ENCODE results near the gene CORO2B.

CORO2B gene

GRCh38 chr15:68554721-68555678 is 23.8 kb upstream of the CORO2B start:
- DNase-seq, result no peak

GRCh38 chr15:68555679-68556037 is 23.1 kb upstream of the CORO2B start:
- DNase-seq, result no peak

GRCh38 chr15:68556139-68556990 is 22.4 kb upstream of the CORO2B start:
- no peak for DNase-seq

- DNase-seq, result no peak
These were observed 21.1 kb upstream of the CORO2B start for GRCh38 chr15:68557469-68558317.

GRCh38 chr15:68558318-68559305 is 20.2 kb upstream of the CORO2B start:
- no peak for DNase-seq

GRCh38 chr15:68559345-68560310 is 19.2 kb upstream of the CORO2B start:
- DNase-seq, result peak in 1 of 2 experiments; percentile 50

- DNase-seq, result no peak
These were observed 18.2 kb upstream of the CORO2B start for GRCh38 chr15:68560501-68561113.

- DNase-seq, result peak; percentile 37 to 52
These were observed 17.5 kb upstream of the CORO2B start for GRCh38 chr15:68561171-68561900.

- no peak for DNase-seq
These were observed 16.9 kb upstream of the CORO2B start for GRCh38 chr15:68561901-68562300.

- no peak for DNase-seq
These were observed 14.6 kb upstream of the CORO2B start for GRCh38 chr15:68564173-68564572.

- DNase-seq, result no peak
These were observed 13.6 kb upstream of the CORO2B start for GRCh38 chr15:68565234-68565633.

- no peak for DNase-seq
These were observed 13.1 kb upstream of the CORO2B start for GRCh38 chr15:68565726-68566125.

GRCh38 chr15:68566377-68566954 is 12.3 kb upstream of the CORO2B start:
- no peak for DNase-seq

- DNase-seq, result no peak
These were observed 11.4 kb upstream of the CORO2B start for GRCh38 chr15:68567345-68567744.

GRCh38 chr15:68570974-68571373 is 7.8 kb upstream of the CORO2B start:
- no peak for DNase-seq

- DNase-seq, result no peak
These were observed 7.2 kb upstream of the CORO2B start for GRCh38 chr15:68571582-68571981.

GRCh38 chr15:68572309-68572708 is 6.5 kb upstream of the CORO2B start:
- DNase-seq, result no peak

GRCh38 chr15:68572921-68573320 is 5.9 kb upstream of the CORO2B start:
- no peak for DNase-seq

- DNase-seq, result no peak
These were observed 4.7 kb upstream of the CORO2B start for GRCh38 chr15:68574046-68574445.
